Measurements from ENCODE around the gene GABRG3.
"Not testable (repeated sequence)": the region's sequence is repeated elsewhere in the genome, so short reads cannot be mapped to it uniquely, and the experiment has no call there.

Gene GABRG3

DNA sequence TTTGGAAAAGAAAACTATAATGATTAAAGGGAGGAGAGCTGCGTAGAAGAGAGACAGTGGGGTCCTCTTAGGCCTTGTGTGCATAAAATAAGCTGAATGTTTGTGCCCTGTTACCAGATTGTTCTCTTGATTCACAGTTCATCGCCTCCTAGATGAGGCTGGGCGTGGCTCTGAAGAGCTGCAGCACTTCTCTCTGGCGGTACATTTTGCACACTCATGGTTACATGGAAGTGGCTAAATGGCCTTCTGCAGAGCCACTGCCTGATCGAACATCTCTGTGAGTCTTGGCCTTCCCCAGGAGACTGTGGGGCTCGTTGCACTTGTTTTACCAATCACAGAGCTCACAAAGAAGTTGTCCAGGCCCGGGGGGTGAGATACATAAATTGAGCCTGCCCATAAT, 208.8 kb downstream of the GABRG3 start:
- no peak for DNase-seq (ENCODE audit: low read depth in 2 of 2)

DNA sequence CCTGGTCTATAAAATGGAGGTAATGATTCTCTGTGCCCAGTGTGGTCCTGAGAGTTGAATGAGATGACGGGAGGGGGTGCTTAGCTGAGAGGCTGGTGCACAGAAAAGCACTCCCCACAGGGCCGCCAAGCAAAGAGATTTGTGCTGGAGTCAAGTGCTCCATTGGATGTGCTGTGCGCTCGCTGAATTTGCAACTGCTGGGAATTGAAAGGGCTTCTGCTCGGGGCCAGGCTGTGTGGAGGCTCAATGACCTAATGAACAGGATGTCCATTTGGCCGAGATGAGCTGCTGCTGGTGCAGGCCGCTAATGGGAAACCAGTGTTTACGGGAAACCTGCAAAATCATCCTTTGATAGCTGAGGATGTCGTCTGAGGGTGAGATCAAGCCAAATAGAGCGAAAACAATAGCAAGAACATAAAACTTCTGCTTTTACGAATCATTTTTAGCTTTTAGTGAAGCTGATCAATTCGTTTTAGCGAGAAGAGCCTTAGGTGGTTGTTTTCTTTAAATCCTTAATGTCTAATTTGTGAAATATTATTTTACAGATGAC, 211.7 kb downstream of the GABRG3 start:
- DNase-seq (ENCODE audit: low read depth in 2 of 2): no peak

DNA sequence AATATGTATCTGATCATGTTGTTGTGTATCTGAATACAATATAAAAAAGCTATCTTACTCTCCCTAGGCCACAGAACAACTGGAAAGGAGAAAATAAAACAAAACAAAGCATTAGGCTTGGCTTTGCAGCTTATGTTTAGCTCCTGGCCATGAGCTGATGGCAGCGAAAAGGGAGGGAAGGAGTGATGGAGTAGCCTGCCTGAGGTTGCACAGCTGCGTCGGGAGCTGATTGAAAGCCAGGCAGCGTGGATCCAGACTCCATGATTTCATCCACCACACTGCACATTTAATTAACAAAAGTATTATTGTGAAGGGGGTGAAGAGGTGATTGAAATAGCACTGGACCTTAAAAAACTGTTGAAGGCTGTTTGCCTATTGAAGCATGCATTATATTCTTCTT, 212.2 kb downstream of the GABRG3 start:
- DNase-seq (ENCODE audit: low read depth in 2 of 2): no peak

DNA sequence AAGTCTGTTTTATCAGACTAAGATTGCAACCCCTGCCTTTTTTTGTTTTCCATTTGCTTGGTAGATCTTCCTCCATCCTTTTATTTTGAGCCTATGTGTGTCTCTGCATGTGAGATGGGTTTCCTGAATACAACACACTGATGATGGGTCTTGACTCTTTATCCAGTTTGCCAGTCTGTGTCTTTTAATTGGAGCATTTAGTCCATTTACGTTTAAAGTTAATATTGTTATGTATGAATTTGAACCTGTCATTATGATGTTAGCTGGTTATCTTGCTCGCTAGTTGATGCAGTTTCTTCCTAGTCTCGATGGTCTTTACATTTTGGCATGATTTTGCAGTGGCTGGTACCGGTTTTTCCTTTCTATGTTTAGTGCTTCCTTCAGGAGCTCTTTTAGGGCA, 220.5 kb downstream of the GABRG3 start:
- not testable (repeated sequence) for DNase-seq (ENCODE audit: low read depth in 2 of 2)

- DNase-seq (ENCODE audit: low read depth in 2 of 2): no peak
Measured at GRCh38 chr15:27196691-27197090, 225.7 kb downstream of the GABRG3 start.

GRCh38 chr15:27201425-27201824, 230.4 kb downstream of the GABRG3 start:
- DNase-seq (ENCODE audit: low read depth in 2 of 2): no peak

GRCh38 chr15:27210176-27210575, 239.2 kb downstream of the GABRG3 start:
- no peak for DNase-seq (ENCODE audit: low read depth in 2 of 2)

- DNase-seq (ENCODE audit: low read depth in 2 of 2): no peak
Measured at GRCh38 chr15:27214032-27214431, 243.1 kb downstream of the GABRG3 start.

DNA sequence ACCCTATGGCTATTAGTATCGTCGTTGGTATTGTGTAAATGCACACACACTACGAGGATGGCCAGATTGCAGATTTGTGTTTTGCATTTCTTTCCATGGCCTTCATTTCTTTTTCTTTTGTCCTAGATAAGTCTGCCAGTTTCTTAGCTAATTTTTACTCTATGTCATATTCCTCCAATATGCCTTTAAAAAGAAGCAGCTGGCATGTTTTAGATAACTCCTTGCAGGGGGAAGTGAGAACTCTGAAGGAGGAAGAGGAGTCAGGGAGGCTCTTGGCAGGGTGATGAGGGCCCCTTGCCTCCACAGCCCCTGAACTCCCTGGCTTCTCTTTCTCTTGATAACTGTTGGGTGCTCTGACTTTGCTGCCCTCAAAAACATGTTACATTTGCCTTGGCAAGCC, 244.0 kb downstream of the GABRG3 start:
- no peak for DNase-seq (ENCODE audit: low read depth in 2 of 2)

- no peak for DNase-seq (ENCODE audit: low read depth in 2 of 2)
Measured at GRCh38 chr15:27218426-27218825, 247.4 kb downstream of the GABRG3 start.

- DNase-seq (ENCODE audit: low read depth in 2 of 2): no peak
Measured at GRCh38 chr15:27219636-27220035, 248.7 kb downstream of the GABRG3 start.

- DNase-seq (ENCODE audit: low read depth in 2 of 2): no peak
Measured at GRCh38 chr15:27220199-27220598, 249.2 kb downstream of the GABRG3 start.

GRCh38 chr15:27222479-27222878, 251.5 kb downstream of the GABRG3 start:
- DNase-seq (ENCODE audit: low read depth in 2 of 2): no peak

DNA sequence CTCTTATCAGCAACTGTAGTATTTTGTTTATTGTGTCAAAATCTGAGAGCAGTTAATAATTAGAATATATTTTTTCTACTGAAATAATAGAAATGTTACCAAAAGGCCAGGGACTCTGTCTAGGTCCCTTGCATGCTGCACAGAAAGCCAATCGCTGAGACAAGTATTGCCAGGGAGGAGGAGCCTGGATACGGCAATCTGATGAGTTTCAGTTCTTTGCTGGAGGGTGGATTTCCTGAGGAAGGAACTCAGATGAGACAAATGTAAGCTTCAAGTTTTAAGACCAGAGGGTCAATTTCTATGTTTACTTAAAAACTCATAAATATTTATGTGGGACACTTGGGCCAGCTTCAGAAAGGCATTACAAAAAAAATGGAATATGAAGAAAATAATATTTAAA, 252.2 kb downstream of the GABRG3 start:
- no peak for DNase-seq (ENCODE audit: low read depth in 2 of 2)

- no peak for DNase-seq (ENCODE audit: low read depth in 2 of 2)
Measured at GRCh38 chr15:27231811-27232210, 260.8 kb downstream of the GABRG3 start.

DNA sequence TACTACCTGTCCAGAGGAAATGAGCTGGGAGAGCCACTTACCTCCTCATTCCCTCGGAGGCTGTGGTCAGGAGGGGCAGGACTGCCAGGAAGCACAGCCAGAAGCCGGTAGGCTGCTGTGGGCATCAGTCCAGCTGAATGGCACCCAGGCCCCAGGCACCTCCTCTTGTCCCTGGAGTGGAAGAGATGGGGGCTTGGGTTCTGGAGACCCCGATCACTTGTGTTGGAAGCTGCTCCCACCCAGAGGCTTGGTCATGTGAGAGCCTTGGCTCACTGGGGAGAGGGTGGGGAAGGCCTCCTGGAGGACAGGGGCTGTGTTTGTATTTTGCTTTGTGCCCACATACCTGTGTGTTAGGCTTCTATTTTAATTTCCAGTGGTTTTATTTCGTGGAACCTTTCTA, 261.9 kb downstream of the GABRG3 start:
- no peak for DNase-seq (ENCODE audit: low read depth in 2 of 2)

DNA sequence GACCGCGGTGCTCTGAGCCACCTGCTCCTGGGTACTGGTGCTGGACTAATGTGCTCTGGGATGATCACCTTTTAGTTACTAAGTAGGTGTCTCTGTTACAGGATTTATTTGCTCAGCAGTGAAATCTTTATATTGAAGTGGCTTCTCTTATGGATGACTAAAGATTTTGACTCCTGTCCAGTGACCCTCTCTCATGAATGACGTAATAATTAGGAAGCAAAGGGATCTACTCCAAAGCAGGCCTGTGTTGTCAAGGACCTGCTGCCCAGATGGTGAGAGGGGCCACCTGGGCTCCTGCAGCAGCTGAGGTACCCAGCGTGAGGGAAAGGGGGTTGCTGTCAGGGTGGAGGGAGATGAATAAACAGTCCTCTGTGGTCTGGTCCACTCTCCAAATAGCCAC, 263.6 kb downstream of the GABRG3 start:
- DNase-seq (ENCODE audit: low read depth in 2 of 2): no peak

DNA sequence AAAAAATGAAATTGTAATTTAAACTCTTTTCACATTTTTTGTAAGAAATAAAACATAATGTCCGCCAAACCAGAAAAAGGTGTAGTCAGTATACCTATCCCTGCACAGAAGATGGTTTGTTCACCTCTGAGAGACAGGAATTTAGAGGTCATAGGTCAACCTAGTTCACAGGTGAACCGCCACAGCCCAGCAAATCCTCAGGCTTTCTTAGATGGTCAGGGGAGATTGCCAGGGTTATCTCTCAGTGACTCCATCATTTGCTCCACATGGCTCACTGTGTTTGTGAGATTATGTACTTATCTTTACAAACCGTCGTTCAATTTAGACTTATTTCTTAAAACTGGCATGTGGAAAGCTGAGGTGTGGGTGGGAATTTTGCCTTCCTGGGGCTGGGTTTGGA, 264.2 kb downstream of the GABRG3 start:
- no peak for DNase-seq (ENCODE audit: low read depth in 2 of 2)

- DNase-seq (ENCODE audit: low read depth in 2 of 2): no peak
Measured at GRCh38 chr15:27235681-27236080, 264.7 kb downstream of the GABRG3 start.

DNA sequence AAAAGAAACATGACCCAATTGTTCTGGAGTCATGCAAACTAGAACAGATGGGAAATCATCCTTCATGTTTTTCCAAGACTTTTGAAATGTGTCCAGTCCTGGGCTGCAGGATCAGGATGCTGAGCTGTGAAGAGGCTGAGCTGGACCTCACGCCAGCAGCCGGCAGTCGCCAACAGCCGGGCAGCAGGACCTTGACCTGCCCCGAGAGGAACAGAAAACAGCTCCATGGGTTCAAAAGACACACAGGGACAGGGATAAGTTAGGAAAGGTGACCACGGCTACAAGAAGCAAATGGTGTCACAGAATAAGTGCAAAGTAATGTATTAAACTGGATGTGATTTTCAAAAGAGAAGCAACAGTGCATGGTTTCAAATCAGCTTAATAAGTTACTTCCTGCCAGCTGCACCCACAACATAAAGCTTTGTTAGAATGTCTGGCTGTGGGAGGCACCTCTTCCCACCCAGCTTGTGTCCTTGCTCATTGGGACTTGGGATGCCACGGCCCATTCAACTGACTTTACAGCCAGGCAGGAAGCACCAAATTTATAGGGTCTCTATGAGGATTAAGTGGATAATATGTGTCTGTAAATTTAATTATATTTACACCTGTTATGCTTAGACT, 266.4 kb downstream of the GABRG3 start:
- DNase-seq (ENCODE audit: low read depth in 2 of 2): no peak

GRCh38 chr15:27238209-27238608, 267.2 kb downstream of the GABRG3 start:
- DNase-seq (ENCODE audit: low read depth in 2 of 2): no peak

GRCh38 chr15:27238707-27239423, 267.9 kb downstream of the GABRG3 start:
- DNase-seq (ENCODE audit: low read depth in 2 of 2): no peak

DNA sequence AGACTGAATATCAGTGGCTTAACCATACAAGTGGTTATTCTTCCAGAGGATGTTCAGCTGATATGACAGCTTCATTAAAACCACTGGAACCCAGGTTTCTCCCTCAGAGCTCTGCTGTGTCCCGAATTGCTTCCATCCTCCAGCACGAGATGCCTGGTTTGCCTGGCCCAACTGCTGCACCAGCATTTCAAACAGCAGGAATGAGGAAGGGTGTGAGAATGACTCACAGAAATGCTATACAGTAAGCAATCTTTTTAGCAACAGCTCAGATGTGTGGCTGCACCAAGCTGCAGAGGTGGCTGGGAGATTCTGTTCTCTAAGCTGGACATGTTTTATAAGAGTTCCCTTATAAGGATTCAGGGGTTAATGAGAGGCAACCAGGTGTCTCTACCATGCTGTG, 271.0 kb downstream of the GABRG3 start:
- no peak for DNase-seq (ENCODE audit: low read depth in 2 of 2)

Measured in stimulated activated CD8-positive, alpha-beta memory T cell treated with anti-CD3 and anti-CD28 coated beads, Interleukin-2, amount 100 ng/mL, for 1 hour (primary cell).